ENCODE data around the gene ORC2.

The ORC2 gene

GRCh38 chr2:200860092-200860795 is 103.2 kb downstream of the ORC2 start:
- peak; percentile 51 for DNase-seq

All from CD4-positive, alpha-beta T cell treated with Interleukin-21 for 1 hour (primary cell).